Activated naive CD8-positive, alpha-beta T cell treated with anti-CD3 and anti-CD28 coated beads for 36 hours (primary cell): ENCODE data around the gene ZDHHC6. TPM values are rescaled to one million over a fixed set of nuclear protein-coding genes. Genes with fewer than 3 reads are reported as not detected.
"Not testable (repeated sequence)": the region's sequence is repeated elsewhere in the genome, so short reads cannot be mapped to it uniquely, and the experiment has no call there.

Source experiments
- DNase-seq: peaks from one replicate; pipeline ENCODE4 v3.0.0; 2021
- H3K27ac Mint-ChIP-seq: one replicate; pipeline ENCODE4 v1.8.0; 2022; ENCODE audit warnings: mild to moderate bottlenecking, moderate library complexity, mixed read lengths
- H3K27me3 Mint-ChIP-seq: one replicate; pipeline ENCODE4 v1.8.0; 2022; ENCODE audit warnings: mild to moderate bottlenecking, mixed read lengths
- H3K36me3 Mint-ChIP-seq: one replicate; pipeline ENCODE4 v1.8.0; 2021; ENCODE audit warnings: mild to moderate bottlenecking, mixed read lengths
- H3K4me1 Mint-ChIP-seq: one replicate; pipeline ENCODE4 v1.8.0; 2021; ENCODE audit warnings: mixed read lengths
- H3K4me3 Mint-ChIP-seq: one replicate; pipeline ENCODE4 v1.8.0; 2022; ENCODE audit warnings: mild to moderate bottlenecking, moderate library complexity, mixed read lengths
- H3K9me3 Mint-ChIP-seq: one replicate; pipeline ENCODE4 v1.8.0; 2022; ENCODE audit warnings: mixed read lengths
- total RNA-seq, 2 experiments: library from RNA; stranded (reverse); gene quantifications; one replicate each; pipeline ENCODE4 v1.2.3, GENCODE V29; 2021

Gene ZDHHC6
- total RNA-seq, 2 experiments from 2014 or later, result 46.0 to 50.3 TPM

DNA sequence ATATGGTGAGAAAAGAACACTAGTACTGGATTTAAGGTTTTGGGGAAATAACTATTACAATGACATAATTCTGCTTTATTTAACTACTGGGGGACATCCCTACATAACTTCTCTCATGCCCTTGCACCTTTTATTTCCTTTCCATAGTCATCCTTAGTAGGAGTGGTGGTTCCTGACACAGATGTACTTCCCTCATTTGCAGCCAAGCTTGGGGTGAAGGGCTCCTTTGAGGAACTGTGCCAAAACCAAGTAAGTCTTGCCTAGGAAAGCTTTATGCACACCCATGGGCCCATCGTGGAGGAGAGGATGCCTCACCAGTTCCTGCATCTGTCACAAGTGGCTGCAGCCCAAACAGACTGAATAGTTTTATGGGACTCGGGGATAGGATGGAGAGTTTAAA lies 20.6 kb downstream of the ZDHHC6 start:
- H3K4me1 Mint-ChIP-seq, result no peaks in the 10 kb centered on the region
- H3K36me3 Mint-ChIP-seq, result peaks cover 22% of the 10 kb centered on the region
- H3K9me3 Mint-ChIP-seq, result no peaks in the 10 kb centered on the region
- H3K27me3 Mint-ChIP-seq, result no peaks in the 10 kb centered on the region
- no peak overlapping the region for H3K27ac Mint-ChIP-seq
- no peak overlapping the region for H3K4me3 Mint-ChIP-seq
- DNase-seq, result no peak

DNA sequence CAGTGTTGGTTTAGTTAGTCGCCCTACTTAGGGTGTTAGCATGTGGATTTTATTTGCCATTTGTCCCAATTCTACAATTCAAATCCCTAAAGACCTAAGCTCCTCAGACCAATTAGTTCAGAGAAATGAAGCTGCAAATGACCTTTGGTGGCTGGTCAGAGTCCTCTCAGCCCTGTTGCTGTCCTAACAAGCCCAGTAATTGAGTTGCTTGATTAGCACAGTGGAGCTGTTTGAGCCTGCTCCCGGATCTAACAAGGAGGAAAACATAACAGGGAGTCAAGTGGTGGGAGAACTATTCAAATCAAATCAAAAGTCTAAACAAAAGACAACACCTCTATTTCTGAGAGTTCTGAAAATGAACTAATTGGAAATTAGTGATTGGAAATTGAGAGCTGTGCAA lies 22.1 kb downstream of the ZDHHC6 start:
- Mint-ChIP-seq H3K4me3 (no peak overlapping the region), H3K9me3 (no peaks in the 10 kb centered on the region), H3K27me3 (no peaks in the 10 kb centered on the region), H3K4me1 (no peaks in the 10 kb centered on the region), H3K27ac (no peak overlapping the region), H3K36me3 (peaks cover 27% of the 10 kb centered on the region)
- DNase-seq, result no peak

DNA sequence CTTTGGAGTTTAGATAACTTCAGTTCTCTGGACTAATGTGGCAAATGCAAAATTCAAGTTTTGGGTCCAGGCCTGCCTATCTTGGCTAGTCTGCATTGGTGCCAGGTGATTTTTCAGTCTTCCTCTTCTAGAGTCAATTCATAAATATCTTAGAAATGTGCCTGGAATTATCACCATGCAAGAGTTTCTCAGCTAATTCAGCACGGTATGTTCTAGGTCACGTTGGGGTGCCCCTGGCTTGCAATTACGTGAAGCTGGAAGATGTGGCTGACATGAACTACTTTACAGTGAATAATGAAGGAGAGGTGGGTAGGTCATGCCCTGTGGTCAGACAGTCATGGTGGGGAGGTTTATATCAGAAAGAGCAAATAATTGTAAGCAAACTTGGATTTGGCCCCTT lies 25.0 kb downstream of the ZDHHC6 start:
- Mint-ChIP-seq H3K4me3 (no peak overlapping the region), H3K4me1 (no peaks in the 10 kb centered on the region), H3K27me3 (no peaks in the 10 kb centered on the region), H3K27ac (no peak overlapping the region), H3K9me3 (no peaks in the 10 kb centered on the region), H3K36me3 (peaks cover 32% of the 10 kb centered on the region)
- DNase-seq, result no peak

DNA sequence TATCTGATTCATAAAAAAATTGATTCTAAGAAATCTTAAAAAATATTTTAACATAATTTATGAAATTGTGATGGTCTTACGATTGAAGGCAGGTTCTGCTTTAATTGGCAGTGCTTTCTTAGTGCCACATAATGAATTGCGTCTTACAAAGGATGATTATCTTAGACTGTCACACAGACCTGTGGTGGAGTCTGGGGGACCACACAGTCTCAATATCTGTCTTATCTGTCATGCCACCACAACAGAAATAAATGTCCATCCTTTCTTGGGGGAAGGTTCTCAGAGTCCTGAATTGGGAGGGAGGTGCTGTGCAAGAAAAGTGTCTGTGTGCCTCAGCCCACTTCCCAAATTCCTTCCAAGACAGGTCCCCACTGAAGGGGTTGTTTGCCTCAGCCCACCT lies 34.0 kb downstream of the ZDHHC6 start:
- no peak overlapping the region for H3K4me3 Mint-ChIP-seq
- DNase-seq, result no peak
- no peak overlapping the region for H3K27ac Mint-ChIP-seq
- no peaks in the 10 kb centered on the region for H3K9me3 Mint-ChIP-seq
- peaks cover 34% of the 10 kb centered on the region for H3K36me3 Mint-ChIP-seq
- H3K4me1 Mint-ChIP-seq, result no peaks in the 10 kb centered on the region
- no peaks in the 10 kb centered on the region for H3K27me3 Mint-ChIP-seq

DNA sequence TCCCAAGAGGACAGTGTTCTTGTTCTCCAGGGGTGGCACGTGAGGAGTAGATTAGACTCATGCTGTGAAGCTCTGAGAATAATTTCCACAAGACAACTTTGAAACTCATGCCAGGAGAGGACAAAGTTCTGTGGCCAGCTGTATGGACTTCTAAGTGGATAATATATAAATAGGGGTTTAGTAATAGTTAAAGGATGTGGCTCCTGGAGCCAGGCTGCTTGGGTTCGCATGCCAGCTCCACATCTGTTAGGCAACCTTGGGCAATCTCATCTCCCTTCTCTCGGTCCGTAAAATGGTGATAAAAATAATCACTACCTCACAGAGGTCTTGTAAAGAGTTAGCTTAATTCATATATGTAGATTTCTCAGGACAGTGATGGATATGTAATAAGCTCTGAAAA lies 37.0 kb downstream of the ZDHHC6 start:
- Mint-ChIP-seq H3K36me3 (peaks cover 42% of the 10 kb centered on the region), H3K27ac (no peak overlapping the region), H3K4me3 (no peak overlapping the region)

DNA sequence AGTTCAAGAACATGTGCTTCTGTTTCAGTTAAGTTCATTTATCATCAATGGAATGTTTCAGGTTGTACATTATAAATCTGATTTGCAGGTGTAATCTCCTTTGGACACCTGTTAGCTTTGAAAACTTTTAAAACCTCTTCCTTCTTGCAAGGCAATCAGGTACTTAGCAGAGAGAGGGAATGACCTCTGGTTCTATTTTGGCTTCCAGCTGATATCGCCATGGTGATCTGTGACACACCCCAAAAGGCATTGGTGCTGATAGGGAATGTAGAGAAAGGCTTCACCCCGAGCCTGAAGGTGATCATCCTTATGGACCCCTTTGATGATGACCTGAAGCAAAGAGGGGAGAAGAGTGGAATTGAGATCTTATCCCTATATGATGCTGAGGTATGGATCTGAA lies 37.4 kb downstream of the ZDHHC6 start:
- Mint-ChIP-seq H3K27ac (no peak overlapping the region), H3K27me3 (no peaks in the 10 kb centered on the region), H3K4me3 (no peak overlapping the region), H3K9me3 (no peaks in the 10 kb centered on the region), H3K36me3 (peaks cover 42% of the 10 kb centered on the region), H3K4me1 (peaks cover 2% of the 10 kb centered on the region)
- no peak for DNase-seq

More for the DNA sequence above, 37.0 kb downstream of the ZDHHC6 start:
- H3K9me3 Mint-ChIP-seq, result no peaks in the 10 kb centered on the region
- H3K27me3 Mint-ChIP-seq, result no peaks in the 10 kb centered on the region
- DNase-seq, result no peak
- peaks cover 2% of the 10 kb centered on the region for H3K4me1 Mint-ChIP-seq

DNA sequence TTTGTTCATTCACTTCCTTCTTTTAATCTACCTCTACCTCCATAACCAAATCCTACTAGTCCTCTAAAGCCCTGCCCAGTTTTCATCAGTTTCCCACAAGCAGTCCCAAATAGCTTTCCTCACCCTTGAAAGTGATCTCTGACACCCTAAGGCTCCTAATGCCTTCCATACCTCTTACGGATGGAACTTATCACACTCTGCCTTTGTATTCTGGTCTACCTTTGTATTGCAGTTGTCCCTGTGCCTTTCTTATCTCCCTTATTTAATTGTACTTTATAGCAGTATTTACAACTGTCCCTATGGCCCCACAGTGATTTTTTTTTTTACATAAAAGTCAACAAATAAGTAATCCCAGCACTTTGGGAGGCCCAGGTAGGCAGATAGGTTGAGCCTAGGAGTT lies 39.0 kb downstream of the ZDHHC6 start:
- Mint-ChIP-seq H3K27me3 (no peaks in the 10 kb centered on the region), H3K27ac (no peak overlapping the region), H3K4me1 (peaks cover 2% of the 10 kb centered on the region), H3K9me3 (no peaks in the 10 kb centered on the region), H3K4me3 (no peak overlapping the region), H3K36me3 (peaks cover 48% of the 10 kb centered on the region)
- DNase-seq, result no peak

DNA sequence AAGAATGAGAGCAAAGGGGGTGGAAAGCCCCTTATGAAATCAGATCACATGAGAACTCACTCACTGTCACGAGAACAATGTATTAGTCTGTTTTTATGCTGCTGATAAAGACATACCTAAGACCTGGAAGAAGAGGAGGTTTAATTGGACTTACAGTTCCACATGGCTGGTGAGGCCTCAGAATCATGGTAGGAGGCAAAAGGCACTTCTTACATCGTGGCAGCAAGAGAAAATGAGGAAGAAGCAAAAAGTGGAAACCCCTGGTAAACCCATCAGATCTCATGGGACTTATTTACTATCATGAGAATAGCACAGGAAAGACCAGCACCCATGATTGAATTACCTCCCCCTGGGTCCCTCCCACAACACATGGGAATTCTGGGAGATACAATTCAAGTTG lies 39.9 kb downstream of the ZDHHC6 start:
- not testable (repeated sequence) for H3K9me3 Mint-ChIP-seq, H3K27ac Mint-ChIP-seq
- peaks cover 49% of the 10 kb centered on the region for H3K36me3 Mint-ChIP-seq

DNA sequence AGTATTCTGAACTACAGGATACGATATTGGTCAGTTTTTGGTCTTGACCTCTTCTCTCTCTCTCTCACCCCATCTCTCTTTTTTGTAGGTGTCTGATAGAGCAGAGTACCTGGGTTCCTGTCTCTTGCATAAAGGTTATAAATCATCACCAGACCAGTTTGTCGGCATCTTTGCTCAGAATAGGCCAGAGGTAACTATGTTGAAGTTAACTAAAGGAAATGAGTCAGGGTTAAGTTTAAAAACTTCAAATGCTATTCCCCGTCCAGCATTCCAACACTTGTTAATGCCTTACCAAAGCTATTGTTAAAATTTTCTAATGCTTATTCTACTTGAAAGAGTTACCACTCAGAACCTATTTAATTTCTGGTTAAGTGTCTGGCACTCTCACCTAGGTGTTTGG lies 42.1 kb downstream of the ZDHHC6 start:
- no peaks in the 10 kb centered on the region for H3K27me3 Mint-ChIP-seq
- H3K27ac Mint-ChIP-seq, result no peak overlapping the region
- H3K4me1 Mint-ChIP-seq, result peaks cover 2% of the 10 kb centered on the region
- H3K9me3 Mint-ChIP-seq, result no peaks in the 10 kb centered on the region
- DNase-seq, result no peak
- peaks cover 45% of the 10 kb centered on the region for H3K36me3 Mint-ChIP-seq
- no peak overlapping the region for H3K4me3 Mint-ChIP-seq

More for the DNA sequence above, 39.9 kb downstream of the ZDHHC6 start:
- H3K27me3 Mint-ChIP-seq, H3K4me1 Mint-ChIP-seq, H3K4me3 Mint-ChIP-seq, DNase-seq: not testable (repeated sequence)

DNA sequence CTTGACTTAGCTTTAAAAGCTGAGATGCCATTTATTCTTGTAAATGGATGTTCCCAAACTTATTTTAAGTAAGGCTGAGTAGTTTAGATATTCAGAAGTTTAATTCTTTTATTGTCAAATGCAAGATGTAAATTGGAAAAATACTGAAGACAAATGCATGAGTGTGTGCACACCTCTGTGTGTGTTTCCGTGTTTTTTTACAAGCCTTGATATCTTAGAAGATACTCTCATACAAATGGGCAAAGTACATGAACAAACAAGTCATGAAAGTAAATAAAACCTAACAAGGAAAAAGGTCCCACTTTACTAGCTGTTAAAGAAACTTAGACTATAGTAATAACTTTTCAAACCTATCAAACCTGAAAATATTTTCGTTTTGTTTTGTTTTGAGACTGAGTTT lies 43.8 kb downstream of the ZDHHC6 start:
- peaks cover 38% of the 10 kb centered on the region for H3K36me3 Mint-ChIP-seq
- peaks cover 2% of the 10 kb centered on the region for H3K4me1 Mint-ChIP-seq
- no peaks in the 10 kb centered on the region for H3K9me3 Mint-ChIP-seq

DNA sequence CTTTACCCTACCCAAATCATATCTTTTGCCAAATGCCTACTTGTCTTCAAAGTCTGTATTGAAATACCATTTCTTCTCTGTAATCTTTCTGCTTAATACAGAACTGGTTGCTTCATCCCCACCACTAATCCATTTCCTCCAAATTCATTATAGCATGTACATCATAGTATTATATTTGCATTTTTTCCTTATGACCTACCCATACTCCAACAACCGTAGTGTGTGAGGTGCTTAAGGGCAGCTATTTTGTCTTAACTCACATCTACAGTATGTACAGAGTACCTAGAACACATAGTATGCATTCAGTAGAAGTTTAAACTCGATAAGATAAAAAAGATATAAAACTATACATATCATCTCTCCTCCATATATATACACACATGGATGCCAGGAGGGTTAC lies 49.1 kb downstream of the ZDHHC6 start:
- Mint-ChIP-seq H3K4me1 (peaks cover 8% of the 10 kb centered on the region), H3K27ac (no peak overlapping the region), H3K27me3 (no peaks in the 10 kb centered on the region), H3K36me3 (peaks cover 11% of the 10 kb centered on the region), H3K4me3 (no peak overlapping the region), H3K9me3 (no peaks in the 10 kb centered on the region)
- DNase-seq, result no peak

More for the DNA sequence above, 43.8 kb downstream of the ZDHHC6 start:
- Mint-ChIP-seq H3K4me3 (no peak overlapping the region), H3K27ac (no peak overlapping the region), H3K27me3 (no peaks in the 10 kb centered on the region)
- DNase-seq, result no peak

DNA sequence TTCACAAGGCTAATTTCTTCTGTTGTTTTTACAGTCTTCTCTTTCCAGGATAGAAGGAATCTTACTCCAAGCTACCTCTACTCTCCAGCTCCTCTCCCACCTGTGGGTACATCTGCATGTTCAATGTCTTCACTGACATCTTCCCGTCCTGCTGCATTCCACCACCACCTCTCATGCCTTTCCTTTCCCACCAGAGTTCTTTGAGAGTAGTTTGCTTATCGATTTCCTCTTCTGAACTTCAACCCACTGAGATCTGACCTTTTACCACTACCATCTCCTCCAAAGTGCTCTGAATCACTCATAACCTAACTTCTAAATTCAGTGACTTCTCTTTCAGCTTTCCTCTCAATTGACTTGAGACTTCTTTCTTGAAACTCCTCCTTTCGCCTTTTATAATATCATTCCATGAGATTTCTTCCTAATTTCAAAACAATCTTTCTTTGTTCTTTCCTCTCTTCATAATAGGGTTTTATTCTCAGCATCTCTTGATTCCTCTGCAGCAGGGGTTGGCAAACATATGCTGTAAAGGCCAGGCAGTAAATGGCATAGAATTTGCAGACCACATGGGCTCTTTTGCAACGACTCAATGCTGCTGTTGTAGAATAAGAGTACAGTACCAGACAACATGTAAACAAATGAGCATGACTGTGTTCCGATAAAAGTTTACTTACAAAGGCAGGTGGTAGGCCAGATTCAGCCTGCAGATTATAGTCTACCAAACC lies 50.7 kb downstream of the ZDHHC6 start:
- Mint-ChIP-seq H3K27ac (no peak overlapping the region), H3K9me3 (no peaks in the 10 kb centered on the region), H3K4me3 (no peak overlapping the region), H3K27me3 (no peaks in the 10 kb centered on the region), H3K36me3 (peaks cover 14% of the 10 kb centered on the region), H3K4me1 (peaks cover 12% of the 10 kb centered on the region)
- DNase-seq, result no peak

DNA sequence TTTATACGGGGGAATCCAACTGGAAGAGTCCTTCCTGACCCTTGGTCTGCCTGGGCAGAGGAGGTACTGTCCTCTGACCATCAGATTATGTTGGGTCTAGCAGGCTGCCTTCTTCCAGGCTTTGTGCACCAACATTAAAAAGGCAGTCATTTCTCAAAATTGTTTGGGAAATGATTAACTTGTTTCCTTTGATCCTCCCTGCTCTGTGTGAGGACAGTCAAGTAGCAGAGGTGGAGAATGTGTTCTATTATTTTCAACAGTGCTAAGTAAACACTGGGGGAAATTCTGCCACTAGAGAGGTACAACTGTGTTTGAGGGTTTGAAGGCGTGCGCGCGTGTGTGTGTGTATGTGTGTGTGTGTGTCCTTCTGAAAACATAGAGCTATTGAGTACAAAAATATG lies 52.2 kb downstream of the ZDHHC6 start:
- no peak for DNase-seq
- H3K27ac Mint-ChIP-seq, result peak overlapping the region; percentile 54
- peaks cover 21% of the 10 kb centered on the region for H3K4me1 Mint-ChIP-seq

DNA sequence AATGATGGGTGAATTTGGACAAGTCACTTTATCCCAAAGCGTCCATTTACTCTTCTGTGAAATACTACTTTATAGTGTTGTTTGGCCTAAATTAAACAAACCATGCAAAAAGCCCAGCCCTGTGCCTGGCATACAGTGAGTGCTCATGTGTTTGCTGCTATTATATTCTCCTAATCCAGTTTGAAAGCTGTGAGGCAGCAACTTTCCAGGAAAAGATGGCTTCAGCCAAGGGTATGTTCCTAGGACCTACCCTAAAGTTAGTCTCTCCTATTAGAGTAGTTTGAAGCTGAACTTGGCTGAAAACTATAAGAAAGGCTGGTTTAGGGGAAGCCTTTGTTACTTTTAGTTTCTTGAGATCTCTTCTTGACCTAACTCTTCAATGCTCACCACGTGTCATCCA lies 52.9 kb downstream of the ZDHHC6 start:
- H3K4me1 Mint-ChIP-seq, result peaks cover 28% of the 10 kb centered on the region
- H3K36me3 Mint-ChIP-seq, result peaks cover 17% of the 10 kb centered on the region
- no peaks in the 10 kb centered on the region for H3K27me3 Mint-ChIP-seq
- H3K27ac Mint-ChIP-seq, result peak overlapping the region; percentile 54
- no peak for DNase-seq
- no peaks in the 10 kb centered on the region for H3K9me3 Mint-ChIP-seq
- H3K4me3 Mint-ChIP-seq, result no peak overlapping the region

More for the DNA sequence above, 52.2 kb downstream of the ZDHHC6 start:
- Mint-ChIP-seq H3K36me3 (peaks cover 16% of the 10 kb centered on the region), H3K27me3 (no peaks in the 10 kb centered on the region), H3K9me3 (no peaks in the 10 kb centered on the region), H3K4me3 (no peak overlapping the region)

DNA sequence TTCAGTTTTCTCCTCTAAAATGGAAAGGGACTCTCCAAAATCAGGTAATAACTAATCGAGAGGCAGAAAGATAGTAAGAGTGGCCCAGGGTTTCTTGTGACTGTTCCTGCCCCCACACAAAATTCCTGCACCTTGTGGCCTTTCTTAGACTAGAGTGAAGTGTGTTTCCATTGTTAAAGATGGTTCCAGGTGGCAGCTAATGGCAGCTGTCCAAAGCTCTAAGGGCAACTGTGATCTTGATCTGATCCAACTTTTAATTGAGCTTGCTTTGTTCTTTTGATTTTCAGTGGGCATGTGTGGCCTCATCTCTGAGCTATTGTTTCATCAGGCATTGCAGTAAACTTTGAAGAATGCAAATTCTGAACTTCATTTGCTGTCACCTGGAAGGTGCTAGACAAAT lies 53.4 kb downstream of the ZDHHC6 start:
- no peak overlapping the region for H3K4me3 Mint-ChIP-seq
- H3K9me3 Mint-ChIP-seq, result no peaks in the 10 kb centered on the region
- no peak overlapping the region for H3K27ac Mint-ChIP-seq
- no peak for DNase-seq
- no peaks in the 10 kb centered on the region for H3K27me3 Mint-ChIP-seq
- peaks cover 22% of the 10 kb centered on the region for H3K36me3 Mint-ChIP-seq
- peaks cover 33% of the 10 kb centered on the region for H3K4me1 Mint-ChIP-seq

DNA sequence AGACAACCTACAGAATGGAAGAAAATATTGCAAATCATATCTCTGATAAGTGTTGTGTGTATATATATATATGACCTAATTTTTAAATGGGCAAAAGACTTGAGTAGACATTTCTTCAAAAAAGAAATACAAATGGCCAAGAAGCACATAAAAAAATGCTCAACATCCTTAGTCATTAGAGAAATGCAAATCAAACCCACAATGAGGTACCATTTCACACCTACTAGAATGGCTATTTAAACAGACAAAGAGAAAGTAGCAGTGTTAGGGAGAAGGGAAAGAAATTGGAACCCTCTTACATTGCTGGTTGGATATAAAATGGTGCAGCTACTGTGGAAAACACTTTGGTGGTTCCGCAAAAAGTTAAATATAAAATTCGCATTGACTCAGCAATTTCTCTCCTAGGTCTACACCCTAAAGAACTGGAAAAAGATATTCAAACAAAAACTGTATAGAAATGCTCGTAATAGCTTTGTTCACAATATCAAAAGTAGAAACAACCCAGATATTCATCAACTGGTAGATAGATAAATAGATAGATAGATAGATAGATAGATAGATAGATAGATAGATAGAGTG lies 56.5 kb downstream of the ZDHHC6 start:
- no peaks in the 10 kb centered on the region for H3K9me3 Mint-ChIP-seq
- peaks cover 55% of the 10 kb centered on the region for H3K4me1 Mint-ChIP-seq
- no peak for DNase-seq
- peaks cover 39% of the 10 kb centered on the region for H3K36me3 Mint-ChIP-seq
- H3K4me3 Mint-ChIP-seq, result no peak overlapping the region
- no peaks in the 10 kb centered on the region for H3K27me3 Mint-ChIP-seq
- H3K27ac Mint-ChIP-seq, result peak overlapping the region; percentile 62
